Left lung (tissue), 10 donors: ENCODE measurements around the gene DLG5. TPM values are rescaled to one million over a fixed set of nuclear protein-coding genes. Genes with fewer than 3 reads are reported as not detected.

ENCODE experiments used
- ATAC-seq: fragments of 200-7000 bp; cut with Tn5 transposase; one replicate; pipeline ENCODE4 v1.9.1; 2020; ENCODE audit warnings: moderate library complexity
- DNase-seq, 4 donors: peaks; one replicate each; pipeline ENCODE4 v3.0.0-alpha.2; 2013 to 2020
- H3K27ac ChIP-seq, 2 donors: fragments of 200-600 bp; sonication (generic) in 1 of 2; one replicate each; pipeline versions ENCODE4 v1.5.0 to v1.8.0; 2020 to 2021
- H3K27me3 ChIP-seq, 2 donors: fragments of 200-600 bp; sonication (generic) in 1 of 2; one replicate each; pipeline versions ENCODE4 v1.5.0 to v1.8.0; 2020 to 2021
- H3K36me3 ChIP-seq, 2 donors: fragments of 200-600 bp; sonication (generic) in 1 of 2; one replicate each; pipeline versions ENCODE4 v1.5.0 to v1.8.0; 2020 to 2021
- H3K4me1 ChIP-seq, 2 donors: fragments of 200-600 bp; one replicate each; pipeline ENCODE4 v1.8.0; 2021
- H3K4me3 ChIP-seq, 2 donors: fragments of 200-600 bp; sonication (generic) in 1 of 2; one replicate each; pipeline versions ENCODE4 v1.5.0 to v1.8.0; 2020 to 2021; ENCODE audit warnings: mild to moderate bottlenecking in 1 of 2
- H3K9me3 ChIP-seq, 2 donors: fragments of 200-600 bp; sonication (generic) in 1 of 2; one replicate each; pipeline versions ENCODE4 v1.5.0 to v1.8.0; 2020 to 2021
- CTCF ChIP-seq, 2 donors: fragments of 200-600 bp; sonication (generic) in 1 of 2; IDR thresholded peaks; one replicate each; pipeline versions ENCODE4 v1.5.0 to v1.8.0; 2021; ENCODE audit warnings: antibody characterized with exemption in 2 of 2
- intact Hi-C, 2 donors: fragments of 100-400 bp; cut with DNase I; formaldehyde crosslinking; loops; one replicate each; pipeline versions ENCODE4 v1.11.2 to v1.14.2; 2022
- polyA plus RNA-seq, 6 donors: library from polyadenylated mRNA; unstranded; fragments of 120-200 nt; gene quantifications; one replicate each; pipeline ENCODE4 v1.2.1, GENCODE V29; 2013; ENCODE audit not compliant: insufficient read length in 6 of 6
- total RNA-seq, 2 donors: library from RNA; stranded (reverse); fragmentation: NEBNext Ultra II Directional; extraction: Animal tissue kit (Norgen Biotek cat#: 25700); gene quantifications; one replicate each; pipeline ENCODE4 v1.2.1, GENCODE V29; 2021
- donor health status: DM: no; HTN: yes; CAD: no.
- donor health status: DM: no; HTN: no; CAD: no.

DLG5 gene
- total and polyA plus RNA-seq, 8 donors: 17.0 to 53.4 (median 49.0) TPM

- Histone ChIP-seq H3K4me3 (no peak overlapping the region), H3K4me1 (peaks cover 0 to 8% of the 10 kb centered on the region in 2 donors), H3K9me3 (no peaks in the 10 kb centered on the region), H3K36me3 (peaks cover 0 to 40% of the 10 kb centered on the region in 2 donors), H3K27ac (no peak overlapping the region), H3K27me3 (no peaks in the 10 kb centered on the region)
- DNase-seq (no peak), ATAC-seq (no peak)
- intact Hi-C loops: loop anchor here in 1 of 2 donors (10.0 kb wide), 1 partner anchor 160 kb away; no protein-coding TSS in a partner anchor
- TF ChIP-seq CTCF (IDR thresholded peaks at IDR 0.05): no peak
These were observed 81.7 kb downstream of the DLG5 start for GRCh38 chr10:77844713-77845445.

- Histone ChIP-seq H3K36me3 (peaks cover 0 to 42% of the 10 kb centered on the region in 2 donors), H3K9me3 (no peaks in the 10 kb centered on the region), H3K4me3 (no peak overlapping the region), H3K27me3 (no peaks in the 10 kb centered on the region), H3K27ac (no peak overlapping the region), H3K4me1 (peaks cover 0 to 8% of the 10 kb centered on the region in 2 donors)
- intact Hi-C loops: loop anchor here in 1 of 2 donors (10.0 kb wide), 1 partner anchor 161 kb away; no protein-coding TSS in a partner anchor
- TF ChIP-seq CTCF (IDR thresholded peaks at IDR 0.05): no peak
- ATAC-seq: no peak
- DNase-seq: no peak
These were observed 82.4 kb downstream of the DLG5 start for GRCh38 chr10:77844177-77844576.

GRCh38 chr10:77843264-77843663 lies 83.3 kb downstream of the DLG5 start:
- peaks cover 0 to 8% of the 10 kb centered on the region in 2 donors for H3K4me1 ChIP-seq
- no peak for TF ChIP-seq CTCF (IDR thresholded peaks at IDR 0.05)
- H3K27me3 ChIP-seq: no peaks in the 10 kb centered on the region
- ATAC-seq (no peak), DNase-seq (no peak)
- intact Hi-C loops: loop anchor here in 1 of 2 donors (10.0 kb wide), 1 partner anchor 162 kb away; no protein-coding TSS in a partner anchor
- H3K27ac ChIP-seq: no peak overlapping the region
- peaks cover 0 to 47% of the 10 kb centered on the region in 2 donors for H3K36me3 ChIP-seq
- H3K4me3 ChIP-seq: no peak overlapping the region
- H3K9me3 ChIP-seq: no peaks in the 10 kb centered on the region

GRCh38 chr10:77842652-77843212 lies 83.8 kb downstream of the DLG5 start:
- no peaks in the 10 kb centered on the region for H3K27me3 ChIP-seq
- H3K36me3 ChIP-seq: peaks cover 0 to 50% of the 10 kb centered on the region in 2 donors
- ATAC-seq (no peak), DNase-seq (no peak)
- H3K4me3 ChIP-seq: no peak overlapping the region
- TF ChIP-seq CTCF (IDR thresholded peaks at IDR 0.05): no peak
- H3K9me3 ChIP-seq: no peaks in the 10 kb centered on the region
- intact Hi-C loops: loop anchor here in 1 of 2 donors (10.0 kb wide), 1 partner anchor 162 kb away; no protein-coding TSS in a partner anchor
- peaks cover 0 to 8% of the 10 kb centered on the region in 2 donors for H3K4me1 ChIP-seq
- no peak overlapping the region for H3K27ac ChIP-seq

- H3K36me3 ChIP-seq: peaks cover 0 to 50% of the 10 kb centered on the region in 2 donors
- intact Hi-C loops: loop anchor here in 1 of 2 donors (10.0 kb wide), 1 partner anchor 163 kb away; no protein-coding TSS in a partner anchor
- ATAC-seq (no peak), DNase-seq (no peak)
- H3K4me1 ChIP-seq: peaks cover 0 to 11% of the 10 kb centered on the region in 2 donors
- no peak overlapping the region for H3K4me3 ChIP-seq
- H3K27me3 ChIP-seq: no peaks in the 10 kb centered on the region
- no peak overlapping the region for H3K27ac ChIP-seq
- H3K9me3 ChIP-seq: no peaks in the 10 kb centered on the region
- TF ChIP-seq CTCF (IDR thresholded peaks at IDR 0.05): no peak
These were observed 84.7 kb downstream of the DLG5 start for GRCh38 chr10:77841711-77842375.
